A673 (cell line): ENCODE results near the gene EFNA5. TPM values are rescaled to one million over a fixed set of nuclear protein-coding genes. Genes with fewer than 3 reads are reported as not detected.
"Not testable (repeated sequence)": the region's sequence is repeated elsewhere in the genome, so short reads cannot be mapped to it uniquely, and the experiment has no call there.

Experiments used
- BruUV-seq: library from RNA; stranded (reverse); fragments of 400-500 nt; replicated peaks from 2 replicates; lab custom pipeline; 2021; lab: Mats Ljungman, UMichigan
- CTCF ChIA-PET: fragments of 300-600 bp; sonication (Branson Sonifier 250); formaldehyde crosslinking; loops from one replicate; lab custom pipeline; 2022; ENCODE audit warnings: antibody characterized with exemption; lab: Charles Lee
- POLR2A ChIA-PET: fragments of 300-600 bp; sonication (Branson Sonifier 250); formaldehyde crosslinking; loops from one replicate; lab custom pipeline; 2022; ENCODE audit warnings: antibody characterized with exemption; ENCODE audit not compliant: low non-redundant PET; lab: Charles Lee
- DNase-seq: peaks from one replicate; pipeline ENCODE4 v3.0.0-alpha.2; 2015; ENCODE audit warnings: low spot score
- H3K27ac ChIP-seq: fragments of 200-600 bp; sonication (generic); 2 replicates; pipeline ENCODE4 v1.5.1; 2016; ENCODE audit warnings: mixed run types, low read depth, mild to moderate bottlenecking, mixed read lengths, antibody characterized with exemption, low read length; ENCODE audit not compliant: poor library complexity, severe bottlenecking
- H3K27me3 ChIP-seq: fragments of 200-600 bp; sonication (generic); replicated peaks from 2 replicates; pipeline ENCODE4 v1.6.1; 2017; ENCODE audit warnings: mixed run types, low read depth, mild to moderate bottlenecking, mixed read lengths, antibody characterized with exemption, low read length; ENCODE audit not compliant: insufficient read depth, poor library complexity
- H3K36me3 ChIP-seq: fragments of 200-600 bp; sonication (generic); 2 replicates; pipeline ENCODE4 v1.6.1; 2016; ENCODE audit warnings: mixed run types, mild to moderate bottlenecking, mixed read lengths, antibody characterized with exemption, low read length; ENCODE audit not compliant: insufficient read depth, poor library complexity, severe bottlenecking
- H3K4me1 ChIP-seq: fragments of 200-600 bp; sonication (generic); 2 replicates; pipeline ENCODE4 v1.6.1; 2017; ENCODE audit warnings: mixed run types, mild to moderate bottlenecking, mixed read lengths, antibody characterized with exemption, low read length; ENCODE audit not compliant: insufficient read depth, poor library complexity, severe bottlenecking
- H3K4me3 ChIP-seq: fragments of 200-600 bp; sonication (generic); 2 replicates; pipeline ENCODE4 v1.5.1; 2016; ENCODE audit warnings: low read depth, mixed run types, mild to moderate bottlenecking, mixed read lengths, low read length; ENCODE audit not compliant: poor library complexity, severe bottlenecking
- H3K9me3 ChIP-seq: fragments of 200-600 bp; sonication (generic); 2 replicates; pipeline ENCODE4 v1.6.1; 2016; ENCODE audit warnings: mixed run types, low read depth, mild to moderate bottlenecking, mixed read lengths, antibody characterized with exemption, low read length; ENCODE audit not compliant: poor library complexity, severe bottlenecking
- CTCF ChIP-seq: fragments of 300-800, 200-600 bp; sonication (generic); conservative IDR thresholded peaks from 2 replicates; pipeline ENCODE4 v1.5.1; 2017; ENCODE audit warnings: low read depth, mild to moderate bottlenecking, antibody characterized with exemption, low read length, moderate library complexity, mixed read lengths
- EZH2 ChIP-seq: fragments of 200-600 bp; sonication (generic); IDR thresholded peaks from 2 replicates; pipeline ENCODE4 v1.6.1; 2017; ENCODE audit warnings: borderline replicate concordance, low read depth, mild to moderate bottlenecking, mixed read lengths, antibody characterized with exemption, low read length; ENCODE audit not compliant: poor library complexity, severe bottlenecking
- intact Hi-C: fragments of 100-400 bp; cut with micrococcal nuclease; formaldehyde crosslinking; loops from one replicate; pipeline ENCODE4 v1.10.0; 2022; ENCODE audit not compliant: unreplicated experiment
- total RNA-seq: library from RNA; stranded (reverse); gene quantifications from 2 replicates; pipeline ENCODE4 v1.2.3, GENCODE V29; 2021

EFNA5 gene
- total RNA-seq, 1 experiment from 2014 or later: 16.7 TPM

GRCh38 chr5:107499776-107500175, 171.0 kb downstream of the EFNA5 start:
- no TSS peak for BruUV-seq

DNA sequence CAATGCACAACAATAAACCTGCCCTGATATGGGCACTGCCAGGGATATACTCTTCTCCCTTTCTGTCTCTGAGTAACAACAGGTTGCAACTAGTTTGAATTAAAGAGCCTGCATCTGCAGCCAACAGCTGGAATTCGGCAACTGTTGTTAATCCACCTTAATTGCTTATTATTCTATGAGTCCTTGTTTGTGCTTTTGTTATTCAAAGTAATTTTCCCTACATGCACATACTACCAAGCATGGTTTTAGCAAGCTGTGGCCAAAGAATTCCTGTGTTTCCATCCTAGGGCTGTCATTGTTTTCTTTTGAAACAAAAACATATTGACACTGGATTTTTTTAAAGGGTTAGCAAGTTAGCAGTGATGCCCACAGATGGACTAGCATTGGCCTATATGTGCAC, 171.5 kb downstream of the EFNA5 start:
- no peaks in the 10 kb centered on the region for H3K9me3 ChIP-seq
- intact Hi-C loops: no loop called here
- no peak for TF ChIP-seq EZH2
- no peak for TF ChIP-seq CTCF
- no peak for DNase-seq
- H3K27ac ChIP-seq: no peak overlapping the region
- H3K4me3 ChIP-seq: no peak overlapping the region
- peaks cover 26% of the 10 kb centered on the region for H3K4me1 ChIP-seq
- ChIA-PET POLR2A (no interaction called here), CTCF (no interaction called here)
- no TSS peak for BruUV-seq
- H3K36me3 ChIP-seq: no peaks in the 10 kb centered on the region
- no peaks in the 10 kb centered on the region for H3K27me3 ChIP-seq

More at GRCh38 chr5:107499776-107500175, 171.0 kb downstream of the EFNA5 start:
- CTCF ChIA-PET: no interaction called here
- H3K27me3 ChIP-seq: no peaks in the 10 kb centered on the region
- POLR2A ChIA-PET: no interaction called here
- no peak overlapping the region for H3K4me3 ChIP-seq
- intact Hi-C loops: loop anchor here (5.0 kb wide), 2 partner anchors 73 to 173 kb away; partner anchors contain the start of gene EFNA5
- no peaks in the 10 kb centered on the region for H3K9me3 ChIP-seq
- TF ChIP-seq CTCF: no peak
- TF ChIP-seq EZH2: no peak
- no peaks in the 10 kb centered on the region for H3K36me3 ChIP-seq
- no peak for DNase-seq
- no peak overlapping the region for H3K27ac ChIP-seq
- peaks cover 26% of the 10 kb centered on the region for H3K4me1 ChIP-seq

GRCh38 chr5:107496466-107496865, 174.3 kb downstream of the EFNA5 start:
- BruUV-seq: no TSS peak
- Histone ChIP-seq H3K27ac (no peak overlapping the region), H3K4me3 (no peak overlapping the region), H3K9me3 (no peaks in the 10 kb centered on the region), H3K4me1 (peaks cover 14% of the 10 kb centered on the region), H3K36me3 (no peaks in the 10 kb centered on the region), H3K27me3 (no peaks in the 10 kb centered on the region)
- ChIA-PET CTCF (no interaction called here), POLR2A (no interaction called here)
- intact Hi-C loops: no loop called here
- no peak for DNase-seq
- no peak for TF ChIP-seq CTCF
- no peak for TF ChIP-seq EZH2

GRCh38 chr5:107494129-107494528, 176.6 kb downstream of the EFNA5 start:
- H3K27ac ChIP-seq, CTCF ChIA-PET, H3K36me3 ChIP-seq, H3K27me3 ChIP-seq, DNase-seq, H3K9me3 ChIP-seq, H3K4me3 ChIP-seq, H3K4me1 ChIP-seq, POLR2A ChIA-PET, intact Hi-C loops, BruUV-seq: not testable (repeated sequence)
